Psoas muscle (tissue), 8 donors: ENCODE data around the gene ANAPC2. TPM values are rescaled to one million over a fixed set of nuclear protein-coding genes. Genes with fewer than 3 reads are reported as not detected.

Source experiments
- ATAC-seq, 4 donors: fragments of 200-7000 bp; cut with Tn5 transposase; one replicate each; pipeline ENCODE4 v1.9.1; 2020; ENCODE audit warnings: moderate library complexity in 3 of 4, mild to moderate bottlenecking in 2 of 4
- DNase-seq, 2 donors: peaks; one replicate each; pipeline ENCODE4 v3.0.0-alpha.2; 2020
- H3K27ac ChIP-seq: fragments of 200-600 bp; one replicate; pipeline ENCODE4 v1.8.0; 2022
- H3K27me3 ChIP-seq, 3 donors: fragments of 200-600 bp in 1 of 3; one replicate each; pipeline versions ENCODE4 v1.6.1 to v1.8.0; 2013 to 2022; ENCODE audit warnings: low read length in 2 of 3, mild to moderate bottlenecking in 2 of 3, moderate library complexity in 1 of 3; ENCODE audit not compliant: insufficient read depth in 3 of 3
- H3K36me3 ChIP-seq, 2 donors: fragments of 200-600 bp in 1 of 2; one replicate each; pipeline versions ENCODE4 v1.6.1 to v1.8.0; 2013 to 2022; ENCODE audit warnings: low read depth in 1 of 2, mild to moderate bottlenecking in 1 of 2, moderate library complexity in 1 of 2; ENCODE audit not compliant: insufficient read depth in 1 of 2
- H3K4me1 ChIP-seq: fragments of 200-600 bp; one replicate; pipeline ENCODE4 v1.8.0; 2022
- H3K4me3 ChIP-seq: fragments of 200-600 bp; one replicate; pipeline ENCODE4 v1.8.0; 2022; ENCODE audit warnings: mild to moderate bottlenecking
- H3K9me3 ChIP-seq: fragments of 200-600 bp; one replicate; pipeline ENCODE4 v1.8.0; 2022
- CTCF ChIP-seq: fragments of 200-600 bp; IDR thresholded peaks from one replicate; pipeline ENCODE4 v1.8.0; 2022; ENCODE audit warnings: antibody characterized with exemption
- WGBS, 3 donors: extraction: QIAGEN DNeasy Blood & Tissue Kit; methylation state at CpG; one replicate each; pipeline versions ENCODE4 v1.1.6 to v1.1.7; 2013; 5-methylcytosine and 5-hydroxymethylcytosine counted together
- intact Hi-C, 2 donors: fragments of 100-400 bp; cut with DNase I; formaldehyde crosslinking; loops; one replicate each; pipeline versions ENCODE4 v1.11.0 to v1.14.2; 2022
- polyA plus RNA-seq, 3 donors: library from polyadenylated mRNA; stranded (reverse); fragments of 200-250 nt; gene quantifications; one replicate each; pipeline ENCODE4 v1.2.3, GENCODE V29; 2013
- total RNA-seq, 4 donors: library from RNA; stranded (reverse); fragmentation: NEBNext Ultra II Directional in 2 of 4; extraction: Animal tissue kit (Norgen Biotek cat#: 25700) in 2 of 4; gene quantifications; one replicate each; pipeline versions ENCODE4 v1.2.1 to v1.2.4, GENCODE V29; 2021 to 2023
- donor health status: healthy with polysubstance abuse.
- donor health status: DM: no; HTN: no; CAD: no; lungs with moderate emphysema.
- donor health status: Bipolar disorder and iron deficiency.
- donor health status: healthy.
- donor health status: DM: yes; HTN: yes; CAD: no.
- donor health status: DM: no; HTN: no; CAD: no.
- donor health status: DM: no; HTN: no; CAD: no.
- donor health status: DM: yes; HTN: yes; CAD: no.

Gene ANAPC2
- total and polyA plus RNA-seq, 7 donors, result 13.0 to 32.1 (median 22.6) TPM

- no peaks in the 10 kb centered on the region for H3K4me1 ChIP-seq
- no peak overlapping the region for H3K4me3 ChIP-seq
- ATAC-seq (no peak), DNase-seq (peak in 1 of 2 donors; percentile 34)
- no peak overlapping the region for H3K27ac ChIP-seq
- WGBS, 3 donors, result 82 to 86% (median 83%) methylated on average over 19 to 26 of the region's 26 CpGs
- peaks cover 0 to 51% (median 16%) of the 10 kb centered on the region in 3 donors for H3K27me3 ChIP-seq
- TF ChIP-seq CTCF, result no peak
- intact Hi-C loops, result no loop called here
- H3K9me3 ChIP-seq, result no peaks in the 10 kb centered on the region
- no peaks in the 10 kb centered on the region for H3K36me3 ChIP-seq
Observed at GRCh38 chr9:137147091-137147792, 41.1 kb downstream of the ANAPC2 start.

- H3K27ac ChIP-seq, result no peak overlapping the region
- no peaks in the 10 kb centered on the region for H3K36me3 ChIP-seq
- 56 to 60% (median 57%) methylated on average over 9 of the region's 9 CpGs for WGBS, 3 donors
- no peaks in the 10 kb centered on the region for H3K4me1 ChIP-seq
- H3K9me3 ChIP-seq, result no peaks in the 10 kb centered on the region
- no peak for TF ChIP-seq CTCF
- H3K27me3 ChIP-seq, result peaks cover 0 to 58% (median 18%) of the 10 kb centered on the region in 3 donors
- no peak for ATAC-seq
- no peak for DNase-seq
- intact Hi-C loops, result no loop called here
- no peak overlapping the region for H3K4me3 ChIP-seq
Observed at GRCh38 chr9:137146527-137146918, 41.8 kb downstream of the ANAPC2 start.

- intact Hi-C loops, result no loop called here
- no peak for TF ChIP-seq CTCF
- DNase-seq, result no peak
- ATAC-seq, result no peak
- no peak overlapping the region for H3K27ac ChIP-seq
- H3K36me3 ChIP-seq, result no peaks in the 10 kb centered on the region
- peaks cover 0 to 64% (median 21%) of the 10 kb centered on the region in 3 donors for H3K27me3 ChIP-seq
- no peak overlapping the region for H3K4me3 ChIP-seq
- H3K9me3 ChIP-seq, result no peaks in the 10 kb centered on the region
- no peaks in the 10 kb centered on the region for H3K4me1 ChIP-seq
- 42 to 51% (median 44%) methylated on average over 41 to 49 of the region's 49 CpGs for WGBS, 3 donors
Observed at GRCh38 chr9:137145731-137146526, 42.4 kb downstream of the ANAPC2 start.

- TF ChIP-seq CTCF, result no peak
- intact Hi-C loops, result no loop called here
- no peak overlapping the region for H3K27ac ChIP-seq
- H3K4me1 ChIP-seq, result no peaks in the 10 kb centered on the region
- no peak overlapping the region for H3K4me3 ChIP-seq
- 40 to 56% (median 48%) methylated on average over 4 of the region's 4 CpGs for WGBS, 3 donors
- peaks cover 0 to 88% (median 39%) of the 10 kb centered on the region in 3 donors for H3K27me3 ChIP-seq
- H3K36me3 ChIP-seq, result no peaks in the 10 kb centered on the region
- DNase-seq (no peak), ATAC-seq (no peak)
- H3K9me3 ChIP-seq, result no peaks in the 10 kb centered on the region
Observed at GRCh38 chr9:137143459-137143858, 44.9 kb downstream of the ANAPC2 start.
